NCI-H2107 treated with DMSO at 0.1 percent for 48 hours (cell line): ENCODE data around the gene ADORA2A.

Experiments
- DNase-seq: peaks from one replicate; lab custom pipeline; 2025; ENCODE audit not compliant: unreplicated experiment; lab: John Stamatoyannopoulos, UW

ADORA2A gene

DNA sequence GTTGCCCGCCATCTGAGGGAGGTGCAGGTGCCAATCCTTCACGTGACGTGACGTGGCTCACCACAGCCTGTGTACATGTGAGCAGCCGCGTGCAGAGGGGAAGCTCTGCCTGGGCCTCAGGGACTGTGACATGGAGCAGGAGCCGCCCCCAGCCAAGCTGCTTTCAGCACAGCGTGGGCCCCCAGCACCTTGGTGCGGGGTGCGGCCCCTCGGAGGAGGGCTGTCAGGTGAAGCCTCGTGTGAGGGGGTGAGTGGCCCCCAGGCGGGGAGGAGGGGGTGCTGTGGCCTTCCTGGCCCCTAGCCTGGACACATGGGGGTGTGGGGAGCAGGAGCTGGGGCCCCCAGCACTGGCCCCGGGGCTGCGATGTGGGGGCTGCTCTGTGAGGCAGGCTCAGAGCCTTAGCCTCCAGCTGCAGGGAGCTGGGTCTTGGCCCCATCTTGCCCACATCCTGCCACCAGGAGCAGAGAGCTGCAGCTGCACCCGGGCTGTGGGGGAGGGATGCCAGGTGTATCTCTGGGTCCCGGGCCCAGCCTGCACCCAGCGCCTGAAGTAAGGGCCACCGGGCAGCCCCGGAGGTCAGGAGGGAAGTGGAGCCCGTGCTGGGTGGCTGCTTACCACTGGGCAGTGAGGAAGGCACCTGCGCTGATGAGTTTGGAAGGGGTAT is at the start of gene ADORA2A:
Gene ADORA2A (plus strand): TSS at position 100 of the 665 bp plus-strand sequence. CDS start 5,806 bp downstream, outside the sequence.
- no peak for DNase-seq

DNA sequence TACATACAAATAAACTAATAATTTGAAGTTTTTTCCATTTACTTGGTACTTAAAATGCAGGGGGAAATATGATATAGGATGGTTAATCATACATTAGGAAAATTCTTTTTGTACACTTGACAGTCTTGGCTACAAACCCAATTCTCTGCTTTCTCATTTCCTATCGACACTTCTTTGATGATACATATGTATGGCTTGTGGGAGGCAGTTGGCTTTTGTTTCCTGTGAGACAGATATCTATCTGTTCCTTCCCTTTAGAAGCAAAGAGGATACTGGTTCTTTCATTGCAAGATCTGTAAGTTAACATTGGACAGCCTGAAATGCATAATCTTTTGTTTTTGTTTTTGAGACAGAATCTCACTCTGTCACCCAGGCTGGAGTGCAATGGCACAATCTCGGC is 47.9 kb upstream of the ADORA2A start:
- DNase-seq, result no peak

DNA sequence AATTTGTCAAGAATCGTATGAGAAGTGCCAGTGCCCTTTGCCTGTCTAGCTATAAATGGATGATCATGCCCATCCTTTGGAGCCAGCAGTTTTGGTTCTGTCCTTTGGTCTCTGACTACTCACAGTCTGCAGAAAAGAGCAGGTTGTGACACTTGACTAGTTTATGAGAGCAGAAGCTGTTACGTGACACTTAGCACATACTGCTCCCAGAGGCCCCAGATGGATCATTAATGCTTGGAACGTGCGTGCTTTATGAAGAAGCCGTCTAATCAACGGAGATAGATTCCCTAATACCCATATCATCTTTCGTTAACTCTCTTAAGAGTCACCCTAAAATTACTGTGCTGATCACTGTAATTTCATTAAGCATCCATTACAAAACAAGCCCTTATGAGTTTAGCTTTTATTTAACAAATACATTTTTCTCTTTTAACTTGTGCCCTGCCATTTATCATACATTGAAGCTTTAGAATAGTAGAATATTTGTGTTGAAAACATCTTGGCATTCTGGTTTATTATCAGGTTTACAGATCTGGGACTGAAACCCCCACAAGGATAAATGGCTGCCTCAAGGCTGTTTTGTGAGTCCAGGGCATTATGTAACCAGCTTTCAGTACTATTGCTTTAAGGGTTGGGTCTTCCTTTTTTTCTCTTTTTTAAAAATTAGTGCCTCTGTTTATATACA is 47.0 kb upstream of the ADORA2A start:
- DNase-seq, result peak; percentile 27

DNA sequence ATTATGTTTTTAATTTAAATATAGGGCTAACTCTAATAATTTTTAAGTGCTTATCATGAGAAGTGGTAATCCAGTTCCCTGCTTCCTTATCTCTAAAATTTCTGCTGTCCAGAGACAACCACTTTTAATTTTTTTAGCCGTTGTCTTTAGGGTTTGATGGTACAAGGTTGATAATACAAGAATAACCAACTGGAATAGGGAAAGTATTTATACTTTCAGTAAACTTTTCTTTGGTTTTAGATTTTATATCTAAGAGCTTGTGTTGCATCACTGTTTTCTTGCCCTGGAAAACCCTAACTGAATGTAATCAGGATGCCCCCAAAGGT is 46.5 kb upstream of the ADORA2A start:
- no peak for DNase-seq

DNA sequence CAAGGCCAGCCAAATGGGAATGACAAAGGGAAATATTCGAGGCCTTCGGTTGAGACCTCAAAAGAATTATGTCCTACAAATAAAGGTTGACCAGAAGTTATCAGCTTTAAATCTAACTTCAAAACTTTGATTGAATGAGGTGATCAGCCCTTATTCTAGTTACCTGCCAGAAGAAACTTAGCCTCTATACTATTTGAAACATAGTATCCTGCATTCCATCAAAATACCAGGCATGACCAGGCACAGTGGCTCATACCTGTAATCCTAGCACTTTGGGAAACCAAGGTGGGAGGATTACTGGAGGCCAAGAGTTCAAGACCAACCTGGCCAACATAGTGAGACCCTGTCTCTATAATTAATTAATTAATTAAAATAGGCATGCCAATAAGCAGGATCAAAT is 44.3 kb upstream of the ADORA2A start:
- DNase-seq, result no peak

DNA sequence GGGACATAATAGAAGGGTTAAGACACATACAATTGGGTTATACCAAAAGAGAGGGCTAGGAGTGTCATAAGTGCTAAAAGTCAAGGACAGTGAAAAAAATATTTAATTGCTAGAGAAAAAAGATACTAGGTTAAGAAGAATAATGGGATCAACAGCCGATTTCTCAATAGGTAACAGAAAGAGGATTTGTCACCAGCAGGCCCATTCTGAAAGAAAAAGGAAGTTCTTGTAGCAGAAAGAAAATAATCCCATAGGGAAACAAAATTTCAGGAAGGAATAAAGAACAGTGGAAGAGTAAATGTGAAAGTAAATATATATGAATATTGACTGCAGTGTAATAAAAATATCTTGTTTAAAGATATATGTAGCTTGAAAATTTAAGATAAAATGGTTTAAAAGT is 43.3 kb upstream of the ADORA2A start:
- no peak for DNase-seq

DNA sequence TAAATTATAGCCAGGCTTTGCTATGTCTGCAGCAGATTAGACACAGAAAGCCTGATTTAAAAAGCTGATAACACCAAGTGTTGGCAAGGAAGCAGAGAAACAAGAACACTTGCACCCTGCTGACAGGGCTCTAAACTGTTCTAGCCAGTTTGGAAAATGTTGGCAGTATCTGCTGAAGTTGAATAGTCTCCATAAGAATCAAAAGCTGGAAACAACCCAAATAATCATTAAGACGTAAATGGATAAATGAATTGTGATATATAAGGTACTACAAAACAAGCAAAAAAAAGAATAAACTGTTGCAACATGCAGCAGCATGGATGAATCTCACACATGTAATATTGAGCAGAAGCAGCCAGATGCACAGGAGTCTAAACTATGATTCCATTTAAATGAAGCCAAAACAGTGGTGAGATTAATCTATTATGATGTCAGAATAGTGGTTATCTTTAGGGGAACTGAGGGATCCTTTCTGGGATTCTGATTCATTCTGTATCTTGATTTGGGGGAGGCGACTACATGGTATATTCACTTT is 40.4 kb upstream of the ADORA2A start:
- no peak for DNase-seq

DNA sequence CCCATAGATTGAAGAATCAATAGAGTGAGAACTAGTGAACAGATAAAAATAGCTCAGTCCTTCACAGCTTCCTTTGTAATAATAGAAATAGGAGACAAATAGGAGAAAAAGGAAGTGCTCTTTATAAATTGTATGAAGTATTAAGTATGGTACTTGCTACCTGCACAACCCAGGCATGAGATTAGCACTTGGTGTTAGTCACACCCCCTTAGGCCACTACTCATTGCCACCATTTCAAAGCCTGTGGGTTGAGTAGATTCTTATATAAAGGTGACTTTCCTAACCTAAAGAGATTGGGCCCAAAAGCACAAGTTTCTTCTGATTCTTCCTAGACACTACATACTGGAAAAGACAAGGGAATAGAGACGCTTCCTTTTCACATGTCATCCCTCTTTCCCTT is 37.7 kb upstream of the ADORA2A start:
- no peak for DNase-seq

DNA sequence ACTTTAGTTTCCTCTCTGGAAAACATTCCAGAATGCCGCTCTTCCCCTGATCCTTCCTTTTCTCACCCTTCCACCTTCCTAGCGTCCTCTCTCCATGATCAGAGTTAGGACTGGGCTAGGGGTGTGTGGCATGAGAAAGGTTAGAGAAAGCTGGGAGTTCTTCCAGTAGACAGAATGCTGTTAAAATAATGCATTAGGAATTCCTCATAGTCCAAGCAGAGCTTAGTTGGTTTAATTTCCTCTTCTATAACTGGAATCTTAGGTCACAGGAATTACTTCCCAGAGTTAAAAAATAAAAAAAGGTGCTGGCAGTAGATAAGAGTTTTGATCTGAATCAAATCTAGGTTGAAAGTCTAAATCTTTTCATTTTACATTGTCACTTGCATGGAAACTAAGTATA is 37.2 kb upstream of the ADORA2A start:
- no peak for DNase-seq

DNA sequence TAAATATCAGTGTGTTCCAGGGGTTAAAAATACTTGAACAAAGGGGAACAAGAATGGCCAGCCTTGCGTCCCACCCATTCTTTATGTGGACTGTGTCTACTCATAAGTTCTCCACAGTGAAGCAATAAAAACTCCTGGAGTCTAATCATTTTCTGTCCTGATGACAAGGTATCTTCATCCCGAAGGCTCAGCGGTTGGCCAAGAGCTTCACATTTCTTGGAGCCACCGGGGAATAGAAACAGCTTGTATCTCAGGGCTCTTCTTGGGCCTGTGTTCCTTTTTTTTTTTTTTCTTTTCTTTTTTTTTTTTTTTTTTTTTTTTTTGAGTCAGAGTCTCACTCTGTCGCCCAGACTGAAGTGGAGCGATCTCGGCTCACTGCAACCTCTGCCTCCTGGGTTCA is 36.8 kb upstream of the ADORA2A start:
- no peak for DNase-seq

DNA sequence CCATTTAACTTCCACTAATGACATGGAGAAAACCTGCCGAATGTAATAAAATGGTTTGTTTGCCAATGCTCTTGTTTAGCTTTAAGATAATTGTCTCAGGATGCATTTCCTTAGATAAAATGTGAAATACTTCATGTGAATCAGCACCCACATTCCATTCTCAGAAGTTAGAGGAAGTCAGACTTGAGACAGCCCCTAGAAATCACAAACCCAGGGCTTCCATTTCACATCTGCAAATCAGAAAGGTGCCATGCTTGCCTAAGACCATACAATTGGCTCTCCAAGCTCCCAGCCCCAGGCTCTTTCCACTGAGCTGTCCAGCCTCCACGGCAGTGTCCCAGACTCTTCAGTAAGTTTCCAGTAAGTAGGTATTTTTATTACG is 35.6 kb upstream of the ADORA2A start:
- no peak for DNase-seq

DNA sequence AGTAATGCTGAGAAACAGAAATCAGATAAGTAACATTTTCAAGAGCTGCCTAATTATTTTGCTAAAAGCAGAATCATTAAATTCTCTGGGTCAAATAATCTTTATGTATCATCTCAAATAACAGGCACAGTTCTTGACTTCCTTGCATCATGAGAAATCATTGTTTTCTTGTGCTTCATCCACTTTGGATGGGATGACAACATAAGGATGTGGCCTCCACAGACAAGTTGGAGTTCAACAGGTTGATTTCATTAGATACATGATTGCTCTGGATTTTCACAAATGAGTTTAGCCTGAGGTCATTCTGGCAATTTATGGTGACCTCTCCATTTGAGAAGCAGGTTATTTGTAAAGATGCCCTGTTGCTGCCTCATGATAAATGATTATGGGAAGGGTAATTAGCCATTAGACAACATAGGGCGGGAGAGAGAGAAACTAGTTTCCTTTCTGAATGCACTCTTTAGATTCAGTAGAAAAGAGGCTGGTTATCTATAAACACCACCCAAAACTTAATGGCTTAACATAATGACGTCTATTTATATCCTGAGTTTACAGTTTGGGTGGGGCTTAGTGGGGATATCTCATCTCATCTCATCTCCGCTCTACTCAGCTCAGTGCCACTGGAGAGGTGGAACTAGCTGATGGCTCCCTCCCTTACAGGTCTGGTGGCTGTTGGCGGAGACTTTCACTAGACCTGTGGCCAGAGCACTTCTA is 35.0 kb upstream of the ADORA2A start:
- no peak for DNase-seq

DNA sequence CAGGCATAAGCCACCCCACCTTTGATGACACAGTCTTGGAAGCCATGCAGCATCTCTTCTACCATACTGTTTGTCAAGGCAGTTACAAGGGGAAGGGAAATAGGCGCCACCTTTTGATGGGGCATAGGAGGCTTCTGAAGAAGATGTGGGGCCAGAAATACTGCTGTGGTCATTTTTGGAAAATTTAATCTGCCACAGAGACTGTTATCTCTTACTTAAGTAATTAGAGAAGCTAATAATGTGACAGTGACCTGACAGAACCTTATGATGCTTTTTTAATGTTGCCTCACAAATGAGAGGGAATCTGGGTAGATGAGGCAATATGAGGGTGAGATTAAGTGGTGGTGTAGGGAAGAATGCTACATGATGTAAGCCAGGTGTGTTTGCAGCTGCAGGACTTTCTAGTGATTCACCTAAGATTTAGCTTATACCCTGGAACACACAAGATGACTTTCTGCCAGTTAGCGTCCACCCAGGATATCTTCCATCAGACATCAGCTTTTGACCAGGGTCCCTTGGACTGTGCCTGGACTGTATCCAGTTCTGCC is 34.3 kb upstream of the ADORA2A start:
- DNase-seq, result no peak

DNA sequence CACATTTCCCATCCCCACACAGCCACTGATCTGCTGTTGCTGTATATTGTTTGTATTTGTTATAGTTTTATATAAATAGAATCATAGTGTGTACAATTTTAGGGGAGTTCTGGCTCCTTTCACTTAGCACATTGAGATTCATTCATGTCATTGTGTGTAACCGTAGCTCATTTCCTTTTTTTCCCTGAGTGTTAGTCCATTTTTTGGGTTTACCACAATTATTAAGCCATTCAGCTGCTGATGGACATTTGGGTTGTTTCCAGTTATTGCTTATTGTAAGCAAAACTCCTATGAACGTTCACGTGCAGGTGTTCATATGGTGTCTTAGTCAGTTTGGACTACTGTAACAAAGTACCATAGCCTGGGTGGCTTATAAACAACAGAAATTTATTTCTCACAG is 33.6 kb upstream of the ADORA2A start:
- no peak for DNase-seq

DNA sequence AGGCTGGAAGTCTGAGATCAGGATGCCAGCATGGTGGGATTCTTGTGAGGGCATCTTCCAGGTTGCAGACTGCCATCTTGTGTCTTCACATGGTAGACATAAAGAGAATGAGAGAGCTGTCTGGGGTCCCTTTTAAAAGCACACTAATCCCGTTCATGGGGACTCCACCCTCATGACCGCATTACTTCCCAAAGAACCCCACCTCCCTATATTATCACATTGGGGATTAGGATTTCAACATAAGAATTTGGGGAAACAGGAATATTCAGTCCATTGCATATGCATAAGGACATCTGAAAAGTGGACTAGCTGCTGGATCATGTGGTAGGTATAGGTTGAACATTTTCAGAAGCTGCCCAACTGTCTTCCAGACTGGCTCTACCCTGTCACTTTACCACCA is 33.1 kb upstream of the ADORA2A start:
- no peak for DNase-seq

DNA sequence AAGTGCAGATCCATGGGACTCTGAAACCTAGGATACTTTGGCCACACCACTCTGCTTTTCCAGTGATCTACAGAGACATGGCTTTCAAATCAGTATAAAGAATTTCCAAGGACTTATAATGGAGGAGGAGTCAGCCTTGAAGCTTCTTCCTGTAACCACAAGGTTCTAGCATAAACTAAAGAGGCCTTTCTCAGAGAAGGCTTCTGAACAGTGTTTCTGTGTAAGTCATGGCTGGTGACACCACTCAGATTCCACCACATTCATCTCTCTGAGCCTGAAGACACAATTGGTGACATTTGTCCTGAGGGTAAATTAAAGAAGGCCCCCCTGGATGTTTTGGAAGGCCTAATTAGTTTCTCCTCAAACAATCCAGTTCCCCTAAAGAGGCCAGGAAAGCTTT is 29.0 kb upstream of the ADORA2A start:
- no peak for DNase-seq

DNA sequence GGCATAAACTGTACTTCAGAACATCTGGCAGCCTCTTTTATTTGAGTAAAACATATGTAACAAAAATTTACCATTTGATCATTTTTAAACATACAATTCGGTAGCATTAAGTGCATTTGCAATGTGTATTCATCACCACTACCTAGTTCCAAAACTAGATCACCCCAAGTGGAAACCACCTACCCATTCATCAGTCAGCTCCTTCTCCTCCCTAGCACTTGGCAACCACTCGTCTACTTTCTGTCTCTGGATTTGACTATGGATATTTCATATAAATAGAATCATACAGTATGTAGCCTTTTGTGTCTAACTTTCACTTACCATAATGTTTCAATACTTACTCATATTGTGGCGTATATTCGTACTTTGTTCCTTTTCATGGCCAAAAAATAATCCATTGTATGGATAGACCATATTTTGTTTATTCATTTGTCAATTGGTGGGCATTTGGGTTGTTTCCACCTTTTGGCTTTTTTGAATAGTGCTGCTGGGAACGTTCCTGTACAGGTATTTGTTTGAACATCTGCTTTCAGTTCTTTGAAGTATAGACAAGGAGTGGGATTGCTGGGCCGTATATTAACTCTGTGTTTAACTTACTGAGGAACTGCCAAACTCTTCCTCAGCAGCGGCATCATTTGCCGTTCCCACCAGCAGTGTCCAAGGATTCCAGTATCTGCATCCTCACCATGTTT is 27.2 kb upstream of the ADORA2A start:
- no peak for DNase-seq

DNA sequence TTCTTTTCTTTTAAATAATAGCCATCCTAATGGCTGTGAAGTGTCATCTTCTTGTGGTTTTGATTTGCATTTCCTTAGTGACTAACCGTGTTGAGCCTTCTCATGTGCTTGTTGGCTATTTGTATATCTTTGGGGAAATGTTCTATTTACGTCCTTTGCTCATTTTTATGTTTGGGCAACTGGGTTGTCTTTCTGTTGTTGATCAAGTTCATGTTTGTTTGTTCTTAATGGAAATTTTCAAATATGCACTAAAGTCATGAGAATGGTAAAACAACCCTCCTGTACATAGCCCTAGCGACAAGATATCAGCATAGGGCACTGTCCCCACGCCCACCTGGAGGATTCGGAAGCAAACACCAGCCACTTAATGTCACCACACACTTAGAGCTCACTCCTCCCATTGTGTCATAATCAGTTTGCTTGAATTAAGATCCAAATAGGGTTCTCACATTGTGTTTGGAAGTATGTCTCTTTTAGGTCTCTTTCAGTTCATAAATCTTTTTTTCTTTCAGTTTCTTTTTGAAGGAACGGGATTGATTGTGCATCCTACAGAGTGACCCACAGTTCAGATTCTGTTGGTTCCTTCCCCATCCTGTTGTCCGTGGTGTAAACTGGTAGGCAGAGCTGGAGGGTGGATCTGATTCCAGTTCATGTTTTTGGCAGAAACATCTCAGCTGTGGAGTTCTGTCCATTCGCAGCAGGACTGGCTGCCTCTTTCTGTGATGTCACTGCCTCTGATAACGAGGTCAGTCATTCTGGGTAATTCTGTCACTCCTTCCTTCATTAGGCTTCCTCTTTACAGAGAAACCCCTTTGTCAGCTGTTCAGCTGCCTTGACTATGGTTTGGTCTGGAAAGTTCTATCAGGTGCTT is 26.4 kb upstream of the ADORA2A start:
- no peak for DNase-seq

DNA sequence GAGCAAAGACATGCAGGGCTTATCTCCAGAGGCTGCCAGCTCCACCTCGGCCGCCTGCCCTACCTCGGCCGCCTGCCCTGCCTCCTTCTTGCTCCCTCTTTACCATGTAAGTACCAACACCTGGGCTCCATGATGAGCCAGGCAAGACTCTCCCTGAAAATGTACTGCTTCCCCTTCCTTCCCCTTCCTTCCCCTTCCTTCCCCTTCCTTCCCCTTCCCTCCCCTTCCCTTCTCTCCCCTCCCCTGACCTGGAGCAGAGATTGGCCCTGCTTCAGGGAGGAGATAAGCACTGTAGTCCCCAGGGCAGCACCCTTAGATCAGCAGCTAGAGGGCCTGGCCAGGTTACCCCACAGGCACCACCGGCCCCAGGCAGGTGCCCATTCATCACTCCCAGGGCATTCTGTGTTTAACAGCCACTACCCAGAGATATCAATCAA is 25.4 kb upstream of the ADORA2A start:
- no peak for DNase-seq

DNA sequence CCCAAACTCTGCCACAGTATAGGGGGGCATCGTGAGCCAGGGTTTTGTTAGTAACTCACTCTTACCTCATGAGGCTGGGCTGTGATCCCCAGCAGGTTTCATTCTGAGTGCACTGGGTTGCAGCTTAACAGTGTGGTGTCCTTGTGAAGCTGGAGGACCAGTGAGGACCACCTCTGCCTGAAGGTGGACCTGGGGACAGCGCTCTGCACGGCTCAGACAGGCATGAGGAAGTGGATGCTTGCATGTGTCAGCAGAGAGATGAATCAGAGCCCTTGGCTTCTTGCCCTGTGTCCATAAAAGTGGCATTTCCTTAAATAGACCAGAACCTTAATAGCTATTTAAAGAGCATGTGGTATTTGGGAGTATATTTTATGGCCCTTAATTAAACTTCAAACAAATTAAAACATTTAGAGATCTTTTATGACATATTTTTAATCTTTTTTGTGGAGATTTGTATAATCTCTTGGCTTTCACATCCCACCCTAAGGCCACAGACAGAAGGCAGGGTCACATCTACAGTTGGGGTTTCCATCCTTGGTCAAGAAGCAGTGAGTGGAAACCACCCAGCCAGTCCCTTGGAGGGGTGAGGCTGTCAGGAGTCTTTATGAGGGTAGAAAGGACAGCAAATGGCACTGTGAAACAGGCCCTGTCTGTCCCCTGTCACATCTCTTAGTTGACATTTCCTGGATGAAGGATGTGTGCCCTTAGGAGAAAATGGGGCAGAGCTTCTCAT is 24.8 kb upstream of the ADORA2A start:
- DNase-seq, result no peak
